GM12878 (cell line): ENCODE measurements around the gene SURF4. TPM values are rescaled to one million over a fixed set of nuclear protein-coding genes. Genes with fewer than 3 reads are reported as not detected.

Experiments
- ATAC-seq: fragments of 200-7000 bp; cut with Tn5 transposase; 3 replicates; pipeline ENCODE4 v1.9.1; 2020; ENCODE audit warnings: mild to moderate bottlenecking, moderate library complexity
- BruUV-seq: library from RNA; stranded (reverse); fragments of 400-500 nt; replicated peaks from 2 replicates; lab custom pipeline; 2021; lab: Mats Ljungman, UMichigan
- CTCF ChIA-PET: fragments of 300-600 bp; sonication (Branson Sonifier 250); formaldehyde crosslinking; extraction: SDS; loops from one replicate; lab custom pipeline; 2021; ENCODE audit warnings: inconsistent platforms; lab: Yijun Ruan, JAX
- POLR2A ChIA-PET: fragments of 350-600 bp; formaldehyde crosslinking; extraction: SDS; loops from one replicate; lab custom pipeline; 2021; ENCODE audit warnings: inconsistent platforms; lab: Charles Lee
- RAD21 ChIA-PET: fragments of 300-600 bp; sonication (Branson Sonifier 250); formaldehyde crosslinking; loops from one replicate; lab custom pipeline; 2023; ENCODE audit warnings: antibody characterized with exemption; ENCODE audit not compliant: unreplicated experiment; lab: Charles Lee
- SMC1A ChIA-PET: fragments of 300-600 bp; sonication (Branson Sonifier 250); formaldehyde crosslinking; loops from one replicate; lab custom pipeline; 2023; ENCODE audit not compliant: unreplicated experiment, uncharacterized antibody; lab: Charles Lee
- DNase-seq: peaks from one replicate; pipeline ENCODE4 v3.0.0-alpha.2; 2011; ENCODE audit warnings: low read depth, low spot score
- FAIRE-seq: peaks from 3 replicates; lab custom pipeline; 2011; peaks lifted over from hg19 to GRCh38; lab: Jason Lieb, UNC
- H2AFZ ChIP-seq: 2 replicates; pipeline ENCODE4 v1.6.0; 2011; ENCODE audit warnings: low read depth, low read length, control low read depth; ENCODE audit not compliant: control insufficient read depth
- H3K27ac ChIP-seq: 2 replicates; pipeline ENCODE4 v1.5.1; 2011; ENCODE audit warnings: control low read depth; ENCODE audit not compliant: control insufficient read depth, insufficient read depth
- H3K27me3 ChIP-seq, 2 experiments: replicated peaks in 1 of 2; 2 replicates each; pipeline versions ENCODE4 v1.6.0 to v1.6.1; 2011; ENCODE audit warnings: low read length in 1 of 2; ENCODE audit not compliant: control insufficient read depth in 2 of 2, insufficient read depth in 2 of 2
- H3K36me3 ChIP-seq, 2 experiments: 2 replicates each; pipeline ENCODE4 v1.5.1; 2011; ENCODE audit warnings: low read length in 1 of 2; ENCODE audit not compliant: control insufficient read depth in 2 of 2, insufficient read depth in 2 of 2
- H3K4me1 ChIP-seq: 2 replicates; pipeline ENCODE4 v1.6.1; 2011; ENCODE audit warnings: mild to moderate bottlenecking, low read length, moderate library complexity, mixed read lengths; ENCODE audit not compliant: control insufficient read depth, insufficient read depth
- H3K4me2 ChIP-seq: 2 replicates; pipeline ENCODE4 v1.6.0; 2011; ENCODE audit warnings: control low read depth; ENCODE audit not compliant: control insufficient read depth, insufficient read depth
- H3K4me3 ChIP-seq: fragments of 200-600 bp; sonication (generic); 2 replicates; pipeline ENCODE4 v1.5.1; 2016
- H3K79me2 ChIP-seq: 2 replicates; pipeline ENCODE4 v1.6.0; 2011; ENCODE audit warnings: low read length; ENCODE audit not compliant: control insufficient read depth, insufficient read depth
- H3K9ac ChIP-seq: 2 replicates; pipeline ENCODE4 v1.8.0; 2011; ENCODE audit warnings: low read length, control low read depth, mixed read lengths; ENCODE audit not compliant: control insufficient read depth, insufficient read depth
- H3K9me3 ChIP-seq: replicated peaks from 3 replicates; pipeline ENCODE4 v1.5.1; 2011; ENCODE audit warnings: mild to moderate bottlenecking, low read length; ENCODE audit not compliant: control insufficient read depth, insufficient read depth
- H4K20me1 ChIP-seq: 2 replicates; pipeline ENCODE4 v1.6.0; 2011; ENCODE audit not compliant: control insufficient read depth, insufficient read depth
- BACH1 ChIP-seq: fragments of 450-650 bp; IDR thresholded peaks from 2 replicates; pipeline ENCODE4 v1.6.1; 2017; ENCODE audit warnings: mild to moderate bottlenecking, borderline replicate concordance
- IKZF1 ChIP-seq: fragments of 450-650 bp; conservative IDR thresholded peaks from 2 replicates; pipeline ENCODE4 v1.6.1; 2017; ENCODE audit warnings: antibody characterized with exemption, mild to moderate bottlenecking
- MXI1 ChIP-seq: fragments of 150-350 bp; IDR thresholded peaks from 2 replicates; pipeline ENCODE4 v1.6.1; 2011; ENCODE audit warnings: low read depth, mild to moderate bottlenecking, inconsistent platforms, low read length, improper control_type of control experiment
- NFYB ChIP-seq: IDR thresholded peaks from 2 replicates; pipeline ENCODE4 v1.6.1; 2011; ENCODE audit warnings: low read depth, mild to moderate bottlenecking, low read length, improper control_type of control experiment, moderate library complexity; ENCODE audit not compliant: insufficient read depth
- TARDBP ChIP-seq: IDR thresholded peaks from 2 replicates; pipeline ENCODE4 v1.6.1; 2016; ENCODE audit warnings: borderline replicate concordance
- ZNF384 ChIP-seq: IDR thresholded peaks from 2 replicates; pipeline ENCODE4 v1.6.1; 2012; ENCODE audit warnings: low read depth, mild to moderate bottlenecking, low read length, improper control_type of control experiment, borderline replicate concordance
- WGBS: methylation state at CpG from one replicate; pipeline ENCODE4 v1.1.6; 2016; ENCODE audit warnings: low lambda C conversion rate; ENCODE audit not compliant: insufficient replicate concordance, insufficient coverage; ENCODE audit errors: missing lambda C conversion rate; 5-methylcytosine and 5-hydroxymethylcytosine counted together
- in situ Hi-C: fragments of 300-500 bp; cut with MboI; formaldehyde crosslinking; loops from 9 replicates; pipeline ENCODE4 v1.14.3; 2018; ENCODE audit warnings: mixed read lengths
- intact Hi-C: fragments of 100-400 bp; cut with micrococcal nuclease; formaldehyde crosslinking; loops from one replicate; pipeline ENCODE4 v1.14.2; 2022; ENCODE audit not compliant: unreplicated experiment
- polyA plus RNA-seq, 11 experiments: library from polyadenylated mRNA; depleted of rRNA in 4 of 11; unstranded in 6 of 11; stranded (reverse) in 5 of 11; fragments of >200 nt; fragmentation: Nextera tagmentation in 4 of 11; fragmentation: Illumina TruSeq in 1 of 11; extraction: Ambion mirVana in 4 of 11; extraction: Trizol in 1 of 11; gene quantifications; 1 replicate in 1 of 11; 2 replicates in 10 of 11; pipeline versions ENCODE4 v1.2.1 to v1.2.3, GENCODE V29; 2011 to 2016; ENCODE audit warnings: inconsistent platforms in 2 of 11, missing spikeins in 2 of 11, low read depth in 1 of 11
- total RNA-seq, 4 experiments: library from RNA; depleted of rRNA in 3 of 4; stranded (reverse); fragments of >200 nt in 3 of 4; fragmentation: Illumina TruSeq in 1 of 4; extraction: Trizol in 1 of 4; gene quantifications; 2 replicates each; pipeline versions ENCODE4 v1.2.1 to v1.2.3, GENCODE V29; 2013 to 2021
- TF ChIP-seq, protein P1 (sequence below): fragments of 150-350 bp; IDR thresholded peaks from 2 replicates; pipeline ENCODE4 v1.6.1; 2014; ENCODE audit warnings: mild to moderate bottlenecking, low read depth, low read length

Gene SURF4
- total and polyA plus RNA-seq, 10 of the 15 experiments (the other 5 are each of a cell fraction or from before 2014, with no cell fraction given): 6.4 to 134 (median 78.7) TPM

DNA sequence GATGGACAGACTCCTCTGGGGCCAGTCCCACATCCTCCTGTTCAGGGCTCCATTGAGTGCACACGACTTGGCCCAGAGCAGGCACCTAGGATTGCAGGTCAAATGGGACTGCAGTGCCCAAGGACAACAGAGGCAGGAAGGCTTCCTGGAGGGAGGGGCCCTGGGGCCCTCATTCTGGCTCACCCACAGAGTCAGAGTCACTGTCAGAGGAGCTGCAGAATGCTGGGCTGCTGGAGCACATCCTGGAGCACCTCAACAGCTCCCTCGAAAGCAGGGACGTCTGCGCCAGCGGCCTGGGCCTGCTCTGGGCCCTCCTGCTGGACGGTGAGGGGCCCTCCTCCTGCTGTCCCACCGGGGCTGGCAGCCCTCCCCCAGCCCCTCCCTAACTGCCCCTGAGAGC is 26.8 kb upstream of the SURF4 start:
- ChIA-PET CTCF (interaction anchor here (1.0 kb wide), 1 partner anchor 72 kb away, joined by 3 read pairs; no protein-coding TSS in a partner anchor), SMC1A (no interaction called here), RAD21 (no interaction called here), POLR2A (no interaction called here)
- H3K9ac ChIP-seq: no peak overlapping the region
- H3K9me3 ChIP-seq: no peaks in the 10 kb centered on the region
- peaks cover 15 to 22% of the 10 kb centered on the region in 2 experiments; a peak in 3 of 4 replicates for H3K36me3 ChIP-seq
- TF ChIP-seq BACH1 (no peak), IKZF1 (no peak), TARDBP (no peak), ZNF384 (no peak), NFYB (no peak), MXI1 (no peak)
- TF ChIP-seq, protein P1, sequence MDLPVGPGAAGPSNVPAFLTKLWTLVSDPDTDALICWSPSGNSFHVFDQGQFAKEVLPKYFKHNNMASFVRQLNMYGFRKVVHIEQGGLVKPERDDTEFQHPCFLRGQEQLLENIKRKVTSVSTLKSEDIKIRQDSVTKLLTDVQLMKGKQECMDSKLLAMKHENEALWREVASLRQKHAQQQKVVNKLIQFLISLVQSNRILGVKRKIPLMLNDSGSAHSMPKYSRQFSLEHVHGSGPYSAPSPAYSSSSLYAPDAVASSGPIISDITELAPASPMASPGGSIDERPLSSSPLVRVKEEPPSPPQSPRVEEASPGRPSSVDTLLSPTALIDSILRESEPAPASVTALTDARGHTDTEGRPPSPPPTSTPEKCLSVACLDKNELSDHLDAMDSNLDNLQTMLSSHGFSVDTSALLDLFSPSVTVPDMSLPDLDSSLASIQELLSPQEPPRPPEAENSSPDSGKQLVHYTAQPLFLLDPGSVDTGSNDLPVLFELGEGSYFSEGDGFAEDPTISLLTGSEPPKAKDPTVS: no peak
- no peaks in the 10 kb centered on the region for H3K27me3 ChIP-seq
- H2AFZ ChIP-seq: no peak overlapping the region
- DNase-seq (no peak), FAIRE-seq (no peak), ATAC-seq (no peak)
- intact Hi-C loops: no loop called here
- no peaks in the 10 kb centered on the region for H3K4me1 ChIP-seq
- no TSS peak for BruUV-seq
- no peaks in the 10 kb centered on the region; the same call in 1 of the 2 replicates for H4K20me1 ChIP-seq
- H3K27ac ChIP-seq: no peak overlapping the region
- in situ Hi-C loops: no loop called here
- WGBS: 71% methylated on average over 7 of the region's 7 CpGs
- H3K79me2 ChIP-seq: no peaks in the 10 kb centered on the region
- H3K4me3 ChIP-seq: no peak overlapping the region
- H3K4me2 ChIP-seq: no peak overlapping the region
